OCI-LY7 (cell line): ENCODE results near the gene PRDM12. TPM values are rescaled to one million over a fixed set of nuclear protein-coding genes. Genes with fewer than 3 reads are reported as not detected.

Experiments
- BruUV-seq: library from RNA; stranded (reverse); fragments of 400-500 nt; replicated peaks from 2 replicates; lab custom pipeline; 2021; lab: Mats Ljungman, UMichigan
- CTCF ChIA-PET: fragments of 300-600 bp; sonication (Branson Sonifier 250); formaldehyde crosslinking; loops from one replicate; lab custom pipeline; 2022; ENCODE audit warnings: antibody characterized with exemption; ENCODE audit not compliant: unreplicated experiment; lab: Charles Lee
- POLR2A ChIA-PET: fragments of 300-600 bp; sonication (Branson Sonifier 250); formaldehyde crosslinking; loops from one replicate; lab custom pipeline; 2022; ENCODE audit warnings: antibody characterized with exemption; lab: Charles Lee
- DNase-seq: peaks from one replicate; pipeline ENCODE4 v3.0.0-alpha.2; 2015; ENCODE audit warnings: low spot score
- H2AFZ ChIP-seq: fragments of 200-600 bp; sonication (generic), shearing (Covaris generic); 2 replicates; pipeline ENCODE4 v1.6.1; 2014; ENCODE audit warnings: mild to moderate bottlenecking, antibody characterized with exemption, low read length, moderate library complexity
- H3K27ac ChIP-seq: fragments of 200-600 bp; sonication (generic); 2 replicates; pipeline ENCODE4 v1.5.1; 2014; ENCODE audit warnings: mixed run types, low read depth, mild to moderate bottlenecking, moderate library complexity, low read length, inconsistent platforms; ENCODE audit not compliant: poor library complexity, severe bottlenecking
- H3K36me3 ChIP-seq: fragments of 200-600 bp; sonication (generic); 2 replicates; pipeline ENCODE4 v1.6.1; 2014; ENCODE audit warnings: mild to moderate bottlenecking, antibody characterized with exemption, low read length, moderate library complexity, mixed read lengths; ENCODE audit not compliant: insufficient read depth
- H3K4me1 ChIP-seq: fragments of 200-600 bp; sonication (generic); 2 replicates; pipeline ENCODE4 v1.5.1; 2014; ENCODE audit warnings: mild to moderate bottlenecking, low read length; ENCODE audit not compliant: insufficient read depth, poor library complexity, severe bottlenecking
- H3K4me2 ChIP-seq: fragments of 200-600 bp; sonication (generic); 2 replicates; pipeline ENCODE4 v1.6.1; 2014; ENCODE audit warnings: mild to moderate bottlenecking, low read length
- H3K4me3 ChIP-seq: fragments of 200-600 bp; sonication (generic); 2 replicates; pipeline ENCODE4 v1.5.1; 2014; ENCODE audit warnings: mild to moderate bottlenecking, low read depth, low read length; ENCODE audit not compliant: poor library complexity, severe bottlenecking
- H3K79me2 ChIP-seq: fragments of 200-600 bp; sonication (generic); 2 replicates; pipeline ENCODE4 v1.6.1; 2016; ENCODE audit warnings: low read depth, mild to moderate bottlenecking, low read length, moderate library complexity, mixed read lengths; ENCODE audit not compliant: insufficient read depth
- H3K9me2 ChIP-seq: fragments of 200-600 bp; sonication (generic); 2 replicates; pipeline ENCODE4 v1.6.1; 2016; ENCODE audit warnings: mild to moderate bottlenecking, low read length, mixed read lengths; ENCODE audit not compliant: insufficient read depth
- H3K9me3 ChIP-seq: fragments of 200-600 bp; sonication (generic); 2 replicates; pipeline ENCODE4 v1.6.1; 2014; ENCODE audit warnings: mild to moderate bottlenecking, mixed run types, low read length, mixed read lengths
- H4K20me1 ChIP-seq: fragments of 200-600 bp; sonication (generic); 2 replicates; pipeline ENCODE4 v1.6.1; 2014; ENCODE audit warnings: mild to moderate bottlenecking, antibody characterized with exemption, low read length, moderate library complexity, mixed read lengths; ENCODE audit not compliant: insufficient read depth
- CTCF ChIP-seq: fragments of 200-600 bp; sonication (generic); conservative IDR thresholded peaks from 2 replicates; pipeline ENCODE4 v1.5.1; 2014; ENCODE audit warnings: mild to moderate bottlenecking, antibody characterized with exemption, low read length, moderate library complexity, mixed read lengths
- EZH2phosphoT487 ChIP-seq: fragments of 200-600 bp; sonication (generic); IDR thresholded peaks from 2 replicates; pipeline ENCODE4 v1.6.1; 2018; ENCODE audit warnings: low read depth, borderline replicate concordance, mild to moderate bottlenecking, mixed run types, antibody characterized with exemption, low read length, moderate library complexity, mixed read lengths
- intact Hi-C: fragments of 100-400 bp; cut with micrococcal nuclease; formaldehyde crosslinking; loops from one replicate; pipeline ENCODE4 v1.10.0; 2022; ENCODE audit not compliant: unreplicated experiment
- total RNA-seq, 2 experiments: library from RNA; depleted of rRNA in 1 of 2; stranded (reverse); fragments of >200 nt in 1 of 2; shearing (Covaris generic) in 1 of 2; gene quantifications; 2 replicates each; pipeline ENCODE4 v1.2.3, GENCODE V29; 2014 to 2022

Gene PRDM12
- total RNA-seq, 2 experiments from 2014 or later, result 0.06 TPM; not detected in 1

- no peak for DNase-seq
- Histone ChIP-seq H3K27ac (no peak overlapping the region), H3K4me2 (no peak overlapping the region), H4K20me1 (peaks cover 20% of the 10 kb centered on the region), H3K36me3 (peaks cover 89% of the 10 kb centered on the region), H3K4me3 (no peak overlapping the region), H2AFZ (no peak overlapping the region), H3K9me3 (no peaks in the 10 kb centered on the region), H3K4me1 (peaks cover 17% of the 10 kb centered on the region), H3K9me2 (no peaks in the 10 kb centered on the region), H3K79me2 (peaks cover 47% of the 10 kb centered on the region)
- intact Hi-C loops, result no loop called here
- ChIA-PET POLR2A (interaction anchor here (0.6 kb wide), 1 partner anchor 238 kb away, joined by 7 read pairs; no protein-coding TSS in a partner anchor), CTCF (no interaction called here)
- TF ChIP-seq EZH2phosphoT487, result no peak
- TF ChIP-seq CTCF, result no peak
- no TSS peak for BruUV-seq
These were observed 34.7 kb downstream of the PRDM12 start for GRCh38 chr9:130699047-130699446.

GRCh38 chr9:130701059-130702022 lies 36.9 kb downstream of the PRDM12 start:
- intact Hi-C loops, result no loop called here
- no peak overlapping the region for H2AFZ ChIP-seq
- H4K20me1 ChIP-seq, result peaks cover 16% of the 10 kb centered on the region
- H3K36me3 ChIP-seq, result peaks cover 95% of the 10 kb centered on the region
- TF ChIP-seq CTCF (peak; percentile 97), EZH2phosphoT487 (no peak)
- no peaks in the 10 kb centered on the region for H3K9me3 ChIP-seq
- no peaks in the 10 kb centered on the region for H3K9me2 ChIP-seq
- no peak overlapping the region for H3K4me2 ChIP-seq
- peaks cover 1% of the 10 kb centered on the region for H3K4me1 ChIP-seq
- no peak overlapping the region for H3K4me3 ChIP-seq
- peaks cover 24% of the 10 kb centered on the region for H3K79me2 ChIP-seq
- BruUV-seq, result no TSS peak
- DNase-seq, result peak; percentile 70
- no peak overlapping the region for H3K27ac ChIP-seq
- ChIA-PET POLR2A (interaction anchor here (0.9 to 1.3 kb wide), 3 partner anchors 9 to 14 kb away, joined by 3 to 4 read pairs (median 4); no protein-coding TSS in a partner anchor), CTCF (no interaction called here)
